8988T (cell line): ENCODE data around the gene BARX1.
"Not testable (repeated sequence)": the region's sequence is repeated elsewhere in the genome, so short reads cannot be mapped to it uniquely, and the experiment has no call there.

Experiments used
- DNase-seq: peaks from one replicate; pipeline ENCODE4 v3.0.0; 2011

Gene BARX1

GRCh38 chr9:93950619-93951601 lies 4.2 kb downstream of the BARX1 start:
- no peak for DNase-seq

- DNase-seq, result no peak
Measured at GRCh38 chr9:93949694-93950449, 5.3 kb downstream of the BARX1 start.

- no peak for DNase-seq
Measured at GRCh38 chr9:93949073-93949693, 6.0 kb downstream of the BARX1 start.

GRCh38 chr9:93948441-93949072 lies 6.6 kb downstream of the BARX1 start:
- DNase-seq, result no peak

- no peak for DNase-seq
Measured at GRCh38 chr9:93947409-93948070, 7.6 kb downstream of the BARX1 start.

GRCh38 chr9:93946338-93946712 lies 8.8 kb downstream of the BARX1 start:
- DNase-seq, result no peak

GRCh38 chr9:93945400-93946337 lies 9.5 kb downstream of the BARX1 start:
- no peak for DNase-seq

- no peak for DNase-seq
Measured at GRCh38 chr9:93944011-93944410, 11.1 kb downstream of the BARX1 start.

- no peak for DNase-seq
Measured at GRCh38 chr9:93942161-93942560, 13.0 kb downstream of the BARX1 start.

GRCh38 chr9:93941493-93941892 lies 13.7 kb downstream of the BARX1 start:
- DNase-seq, result no peak

GRCh38 chr9:93940951-93941350 lies 14.2 kb downstream of the BARX1 start:
- no peak for DNase-seq

GRCh38 chr9:93939589-93939988 lies 15.6 kb downstream of the BARX1 start:
- not testable (repeated sequence) for DNase-seq

- no peak for DNase-seq
Measured at GRCh38 chr9:93937193-93937592, 18.0 kb downstream of the BARX1 start.

GRCh38 chr9:93931905-93932304 lies 23.2 kb downstream of the BARX1 start:
- no peak for DNase-seq

GRCh38 chr9:93930070-93930469 lies 25.1 kb downstream of the BARX1 start:
- DNase-seq, result no peak

- no peak for DNase-seq
Measured at GRCh38 chr9:93929231-93929630, 25.9 kb downstream of the BARX1 start.

GRCh38 chr9:93922535-93922934 lies 32.6 kb downstream of the BARX1 start:
- DNase-seq, result no peak

- no peak for DNase-seq
Measured at GRCh38 chr9:93920131-93920800, 34.9 kb downstream of the BARX1 start.

- DNase-seq, result no peak
Measured at GRCh38 chr9:93918061-93918460, 37.1 kb downstream of the BARX1 start.

- no peak for DNase-seq
Measured at GRCh38 chr9:93917121-93917853, 37.9 kb downstream of the BARX1 start.
